Putamen (tissue), 1 donor: Measurements from ENCODE around the gene SDK1.
"Not testable (repeated sequence)": the region's sequence is repeated elsewhere in the genome, so short reads cannot be mapped to it uniquely, and the experiment has no call there.

Experiments
- DNase-seq: peaks from one replicate; pipeline ENCODE4 v3.0.0-alpha.2; 2016; ENCODE audit warnings: low spot score

Gene SDK1

DNA sequence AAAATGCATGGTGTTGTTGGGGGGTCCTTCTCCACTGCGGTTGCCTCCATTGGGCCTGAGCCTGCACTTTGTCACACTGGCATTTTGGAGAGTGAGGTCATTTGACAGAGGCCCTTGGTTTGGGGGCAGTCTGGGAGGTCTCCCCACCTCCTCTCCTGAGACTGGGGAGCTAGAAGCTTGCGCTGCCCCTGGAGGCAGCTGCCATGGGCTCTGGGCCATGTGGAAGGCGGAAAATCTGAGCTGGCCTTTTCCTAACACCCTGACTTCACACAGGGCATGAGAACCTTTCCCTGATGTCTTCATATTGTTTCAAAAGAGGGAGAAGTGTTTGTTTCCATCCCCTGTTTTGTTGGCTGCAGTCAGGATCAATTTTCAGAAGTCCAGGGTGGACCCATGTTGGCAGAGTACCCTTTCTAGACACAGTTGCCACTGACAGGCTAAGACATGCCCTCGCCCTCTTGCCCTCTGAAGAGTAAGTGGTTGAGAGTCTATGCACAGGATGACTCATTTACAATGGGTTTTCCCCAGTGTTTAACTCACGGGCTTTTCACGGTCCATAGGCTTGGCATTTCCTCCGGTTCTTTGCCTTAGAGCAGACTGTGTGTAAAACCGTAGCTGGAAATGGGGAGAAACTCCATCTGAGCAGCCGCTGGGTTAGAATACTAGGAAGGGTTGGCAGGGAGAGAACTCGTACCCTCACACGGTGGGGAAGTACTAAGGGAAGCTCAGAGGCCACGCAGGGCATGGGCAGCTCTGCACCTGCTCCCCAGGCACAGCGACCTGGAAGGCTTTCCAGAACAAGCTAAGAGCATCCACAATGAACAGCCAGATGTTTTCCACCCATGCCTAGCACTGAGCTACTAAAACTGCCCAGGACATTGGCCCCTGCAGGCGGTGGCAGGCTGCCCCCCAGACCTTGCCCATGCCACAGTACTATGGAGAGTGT, 655.0 kb downstream of the SDK1 start:
- DNase-seq, result no peak

- no peak for DNase-seq
Observed at GRCh38 chr7:3956949-3957348, 655.9 kb downstream of the SDK1 start.

DNA sequence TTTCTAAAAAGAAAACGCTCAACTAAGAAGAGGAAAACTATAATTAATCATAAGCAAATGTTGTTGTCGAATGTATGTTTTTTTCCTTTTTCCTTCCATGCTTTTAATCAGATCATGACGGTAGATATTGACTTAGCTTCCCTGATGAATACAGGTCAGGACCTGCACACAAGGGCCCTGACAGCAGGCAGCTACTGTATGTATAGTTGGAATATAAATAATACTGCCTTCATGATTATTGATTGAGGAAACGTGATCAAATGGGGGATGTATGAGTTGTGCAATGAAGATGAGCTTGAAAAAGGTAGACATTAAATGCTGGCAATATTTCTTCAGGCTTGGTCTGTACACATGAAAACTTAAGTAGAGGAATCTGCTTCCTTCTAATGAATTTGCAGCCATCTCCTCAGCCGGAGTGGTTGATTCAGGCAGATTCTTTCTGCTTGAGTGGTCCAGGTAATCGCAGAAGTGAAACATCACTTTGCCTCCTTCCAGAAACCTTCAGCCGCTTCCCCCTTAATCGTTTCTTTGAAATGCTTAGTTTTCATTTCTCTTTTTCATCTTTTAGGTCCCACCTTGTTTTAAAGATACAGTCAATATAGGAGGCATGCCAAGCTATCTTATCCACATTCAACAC, 656.5 kb downstream of the SDK1 start:
- no peak for DNase-seq

- no peak for DNase-seq
Observed at GRCh38 chr7:3958109-3958483, 657.0 kb downstream of the SDK1 start.

DNA sequence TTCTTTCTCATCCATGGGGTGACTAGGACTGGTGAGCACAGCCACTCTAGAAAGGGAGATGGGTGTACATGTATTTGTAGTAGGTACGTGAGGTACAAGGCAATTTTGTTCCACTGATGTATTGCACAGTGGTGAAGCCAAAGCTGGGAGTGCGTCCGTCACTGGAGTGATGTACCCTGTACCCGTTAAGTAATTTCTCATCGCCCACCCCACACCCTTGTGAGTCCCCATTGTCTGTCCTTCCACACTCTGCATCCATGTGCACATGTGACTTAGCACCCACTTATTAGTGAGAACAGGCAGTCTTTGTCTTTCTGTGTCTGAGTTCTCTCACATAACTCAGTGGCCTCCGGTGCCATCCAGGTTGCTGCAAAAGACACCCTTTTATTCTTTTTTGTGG, 658.3 kb downstream of the SDK1 start:
- no peak for DNase-seq

DNA sequence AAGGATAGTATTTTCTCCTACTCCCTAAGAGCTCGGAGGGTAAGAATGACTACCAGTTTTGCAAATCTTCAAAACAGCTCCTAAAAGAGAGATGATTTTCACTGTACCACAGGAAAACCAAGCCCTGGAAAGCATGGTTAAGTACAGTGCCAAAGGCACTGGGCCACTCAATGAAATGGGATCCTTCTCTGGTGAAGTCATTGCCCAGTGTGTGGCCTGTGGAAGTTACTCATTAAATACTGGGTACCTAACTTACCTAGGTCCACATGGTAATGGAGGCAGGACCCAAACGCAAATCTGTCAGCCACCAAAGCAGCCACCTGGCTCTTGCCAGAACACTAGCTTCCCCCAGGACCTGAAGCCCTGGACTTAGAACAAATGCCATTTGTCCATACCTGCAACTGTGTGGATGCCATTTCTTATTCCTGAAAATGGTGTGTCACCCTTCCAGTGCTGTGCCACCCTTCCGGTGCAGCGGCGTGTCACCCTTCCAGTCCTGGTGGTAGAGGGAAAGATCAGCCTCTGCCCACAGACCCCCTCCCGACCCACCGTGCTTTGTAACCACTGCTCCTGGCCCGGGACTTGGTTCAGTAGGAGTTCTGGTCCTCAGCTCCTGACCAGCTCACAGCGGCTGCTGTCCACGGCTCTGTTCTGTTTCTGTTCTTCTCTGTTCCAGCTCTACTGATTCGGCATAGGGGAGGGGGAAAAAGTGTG, 659.2 kb downstream of the SDK1 start:
- no peak for DNase-seq

GRCh38 chr7:3960942-3961341, 659.9 kb downstream of the SDK1 start:
- DNase-seq, result no peak

DNA sequence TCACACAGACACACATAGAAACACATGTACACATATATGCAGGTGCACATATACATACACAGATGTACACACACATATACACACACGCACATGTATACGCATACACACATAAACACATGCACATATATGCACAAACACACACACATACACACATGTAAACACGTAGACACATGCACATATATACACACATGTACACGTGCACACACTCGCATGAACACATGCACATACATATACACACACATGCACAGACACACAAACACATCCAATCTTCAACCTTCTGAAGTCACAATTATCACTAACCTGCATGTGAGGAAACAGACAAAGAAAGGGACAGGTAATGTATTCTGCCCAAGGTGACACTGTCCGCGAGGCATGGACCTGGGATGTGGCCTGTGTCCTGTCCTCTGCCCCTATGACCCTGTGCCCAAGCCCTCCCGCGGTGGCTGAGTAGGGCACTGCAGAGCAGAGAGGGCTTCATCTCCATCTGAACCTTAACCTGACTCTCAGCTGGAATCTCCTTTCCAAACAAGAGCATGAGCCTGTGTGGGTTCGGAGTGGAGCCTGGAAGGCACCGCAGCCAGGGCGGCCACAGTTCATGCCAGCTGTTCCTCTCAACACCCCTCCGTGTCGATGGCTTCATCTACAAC, 660.9 kb downstream of the SDK1 start:
- no peak for DNase-seq

- DNase-seq, result not testable (repeated sequence)
Observed at GRCh38 chr7:3963768-3964167, 662.7 kb downstream of the SDK1 start.

DNA sequence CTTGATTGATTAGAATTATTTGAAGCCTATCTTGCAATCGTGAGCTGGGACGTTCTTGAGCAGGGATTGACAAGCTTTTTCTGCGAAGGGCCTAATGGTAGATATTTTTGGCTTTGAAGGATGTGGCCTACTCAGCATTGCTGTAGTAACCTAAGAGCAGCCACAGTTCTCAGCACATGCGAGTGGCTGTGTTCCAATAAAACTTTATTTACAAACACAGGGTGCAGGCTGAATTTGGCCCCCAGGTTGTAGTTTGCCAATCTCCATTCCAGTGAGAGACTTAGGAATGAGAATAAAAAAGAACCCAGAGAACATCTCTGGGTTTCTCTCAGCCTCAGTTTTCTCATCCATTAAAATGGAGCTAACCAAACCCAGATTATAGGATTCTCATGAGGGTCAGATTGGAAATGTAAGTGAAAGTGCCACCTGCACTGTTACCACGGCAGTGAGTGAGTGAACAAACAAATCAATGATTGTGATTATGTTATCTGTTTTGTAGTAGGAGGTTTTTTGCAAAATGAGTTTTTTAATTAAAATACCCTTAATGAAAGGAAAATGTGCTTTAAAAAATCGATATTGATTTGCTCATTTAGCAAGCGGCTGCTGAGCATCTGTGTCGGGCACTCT, 664.0 kb downstream of the SDK1 start:
- DNase-seq, result no peak

- no peak for DNase-seq
Observed at GRCh38 chr7:3965794-3966395, 664.8 kb downstream of the SDK1 start.

DNA sequence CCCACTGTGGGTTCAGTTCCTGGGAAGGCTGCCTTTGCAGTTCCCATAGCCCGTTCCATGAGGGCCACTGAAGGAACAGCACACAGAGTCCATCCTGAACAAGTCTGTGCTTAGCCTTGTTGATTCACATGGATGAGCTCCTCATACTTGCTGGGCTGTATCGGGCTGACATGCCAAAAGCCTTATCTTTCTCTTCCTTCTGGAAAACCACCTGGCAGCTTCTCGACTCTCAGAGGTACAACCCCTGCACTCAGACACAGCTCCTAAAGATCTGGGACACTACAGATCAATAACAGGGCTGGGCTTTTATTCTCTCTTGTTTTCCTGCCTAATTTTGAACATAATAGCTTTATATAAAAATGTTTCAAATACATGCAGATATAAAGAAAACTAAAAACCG, 667.2 kb downstream of the SDK1 start:
- no peak for DNase-seq

- DNase-seq, result no peak
Observed at GRCh38 chr7:3969286-3969685, 668.2 kb downstream of the SDK1 start.

DNA sequence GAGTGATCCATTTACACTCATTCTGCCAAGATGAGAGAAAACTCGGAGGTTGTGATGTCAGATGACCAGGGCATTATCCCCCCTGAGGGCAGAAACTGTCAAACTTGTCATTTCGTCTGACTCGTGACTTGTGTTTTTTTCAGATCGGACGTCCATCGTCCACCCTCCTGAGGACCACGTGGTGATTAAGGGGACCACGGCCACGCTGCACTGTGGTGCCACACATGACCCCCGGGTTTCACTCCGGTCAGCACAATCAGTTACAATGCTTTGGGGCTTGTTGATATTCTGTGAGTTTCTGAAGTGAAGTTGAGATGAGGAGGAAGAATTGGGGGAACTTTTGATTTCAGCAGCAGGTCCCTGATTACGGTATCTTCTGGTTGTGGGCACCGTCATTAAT, 670.3 kb downstream of the SDK1 start:
- DNase-seq, result no peak

DNA sequence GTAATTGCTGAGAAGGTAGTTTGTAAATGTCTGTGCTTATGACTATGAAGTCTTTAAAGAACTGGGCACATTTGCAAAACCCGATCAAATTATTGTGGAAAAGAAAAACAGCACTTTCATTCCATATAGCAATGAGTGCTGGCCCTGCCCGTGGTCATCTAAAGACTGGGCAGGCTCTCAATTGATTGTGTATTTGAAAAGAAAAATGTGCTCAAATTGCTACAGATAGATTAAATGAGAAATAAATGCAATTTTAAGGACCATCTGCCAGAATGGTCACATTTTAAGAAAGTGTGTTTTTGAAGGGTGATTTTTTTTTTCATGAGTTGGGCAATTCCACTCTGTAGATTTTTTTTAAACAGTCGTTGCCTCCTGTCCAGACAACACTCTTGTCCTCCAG, 672.2 kb downstream of the SDK1 start:
- no peak for DNase-seq

DNA sequence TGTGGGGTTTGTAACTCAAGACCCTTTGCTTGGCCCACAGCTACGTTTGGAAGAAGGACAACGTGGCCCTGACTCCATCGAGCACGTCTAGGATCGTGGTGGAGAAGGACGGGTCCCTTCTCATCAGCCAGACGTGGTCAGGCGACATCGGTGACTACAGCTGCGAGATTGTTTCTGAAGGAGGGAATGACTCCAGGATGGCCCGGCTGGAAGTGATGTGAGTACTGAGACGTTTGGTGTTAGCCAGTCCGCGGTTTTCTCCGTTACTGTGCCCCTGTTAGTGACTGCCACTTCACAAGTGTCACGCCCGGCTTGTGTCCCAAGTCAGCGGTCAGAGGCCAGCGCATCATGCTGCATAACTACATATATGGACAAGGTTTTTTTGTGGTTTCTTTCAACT, 673.3 kb downstream of the SDK1 start:
- no peak for DNase-seq

DNA sequence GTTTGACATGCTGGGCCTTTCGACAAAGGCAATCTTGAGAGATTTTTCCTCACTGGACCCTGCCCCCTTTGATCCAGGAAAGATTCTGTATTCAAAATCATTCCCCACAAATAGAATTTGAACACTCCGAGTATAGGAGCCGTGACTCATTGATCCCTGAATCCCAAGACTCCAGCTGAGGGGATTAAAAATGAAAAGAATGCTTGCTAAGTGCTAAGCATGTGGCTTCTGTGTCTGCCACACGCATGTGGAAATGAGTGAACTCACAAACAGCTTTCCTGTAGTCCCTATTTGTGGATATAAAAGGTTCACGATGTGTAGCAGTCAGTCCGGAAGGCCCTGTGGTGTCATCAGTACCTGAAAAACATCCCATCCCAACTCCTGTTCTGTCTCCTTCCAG, 674.3 kb downstream of the SDK1 start:
- no peak for DNase-seq

DNA sequence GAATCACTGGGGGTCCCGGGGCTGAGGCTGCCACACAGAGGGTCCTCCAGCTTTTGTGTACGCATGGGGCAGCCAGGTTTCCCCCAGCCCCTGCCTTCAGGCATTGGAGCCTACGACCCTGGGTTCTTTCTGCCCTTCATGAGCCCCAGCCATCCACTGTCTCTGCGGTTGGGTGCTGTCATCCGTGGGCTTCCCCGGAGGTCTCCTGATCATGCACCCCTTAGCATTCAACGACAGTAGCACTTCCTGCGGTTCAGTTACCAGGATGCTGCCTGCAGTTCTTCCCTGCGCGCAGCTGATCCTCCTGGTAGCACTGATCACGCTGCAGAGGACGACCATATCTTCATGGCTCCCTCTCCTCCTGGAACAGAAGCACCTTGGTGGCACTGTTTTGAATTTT, 676.3 kb downstream of the SDK1 start:
- DNase-seq, result no peak

DNA sequence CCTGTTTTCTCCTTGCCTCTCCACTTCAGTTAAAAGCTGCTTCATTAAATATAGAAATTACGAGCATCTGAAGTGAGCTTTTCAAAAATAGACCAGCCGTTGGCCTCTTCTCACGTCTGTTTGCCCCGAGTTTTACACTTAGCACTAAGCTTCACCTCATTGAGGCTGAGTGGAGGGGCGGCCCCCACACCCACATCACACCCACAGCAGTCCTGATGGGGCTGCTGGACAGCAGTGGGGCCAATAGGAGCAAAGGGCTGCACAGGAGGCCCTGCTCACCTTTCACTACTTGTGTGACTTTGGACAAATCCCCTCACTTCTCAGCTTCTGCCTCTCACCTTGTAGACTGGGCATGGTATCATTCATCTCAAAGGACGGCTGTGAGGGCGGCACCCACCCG, 677.8 kb downstream of the SDK1 start:
- no peak for DNase-seq

DNA sequence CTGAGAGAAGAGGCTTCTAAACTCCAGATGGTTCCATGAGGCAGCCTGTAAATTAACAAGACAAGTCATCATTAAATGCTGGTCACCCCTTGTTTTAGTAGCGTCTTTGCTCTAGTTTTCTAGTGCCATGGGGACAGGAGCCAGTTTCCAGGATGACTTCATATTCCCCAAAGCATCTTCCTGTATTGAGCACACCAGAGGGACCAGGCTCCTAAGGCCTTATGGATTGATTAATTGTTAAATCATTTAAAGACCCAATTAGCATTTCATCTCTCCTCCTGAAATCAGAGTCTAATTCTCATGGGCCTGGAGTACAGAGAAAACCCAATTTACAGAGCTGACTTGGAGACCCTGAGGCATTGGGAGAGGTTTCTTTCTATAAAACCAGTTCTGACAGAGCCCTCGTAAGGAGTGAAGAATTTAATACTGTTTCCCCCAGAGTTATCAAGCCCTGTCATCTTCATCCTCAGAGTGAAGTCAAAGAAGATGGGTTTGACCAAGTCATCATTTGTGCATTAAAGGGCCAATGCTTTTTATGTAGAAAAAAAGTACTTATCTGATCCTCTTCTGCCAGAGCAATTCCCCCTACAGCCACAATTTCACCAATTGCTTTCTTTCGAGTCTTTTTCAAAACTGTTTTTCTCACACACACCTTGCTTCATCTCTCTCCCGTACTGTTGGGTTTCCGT, 678.7 kb downstream of the SDK1 start:
- no peak for DNase-seq

DNA sequence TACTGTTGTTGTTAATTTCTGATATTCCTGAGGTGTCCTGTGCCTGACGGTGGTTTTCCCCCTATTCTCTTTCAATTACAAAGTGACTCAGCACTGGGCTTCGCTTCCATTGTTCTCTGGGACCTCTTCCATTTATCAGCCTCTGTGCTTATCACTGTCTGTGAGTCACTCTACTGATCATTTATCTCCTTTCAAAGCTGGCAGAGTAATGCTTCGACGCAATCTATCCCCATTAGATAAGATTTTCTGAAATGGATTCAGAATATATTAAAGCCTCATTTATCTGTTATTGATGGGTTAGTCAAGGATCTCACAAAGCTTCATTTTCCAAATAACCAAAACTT, 679.2 kb downstream of the SDK1 start:
- DNase-seq, result no peak
